Esophagus squamous epithelium (tissue), 4 donors: ENCODE data around the gene SHISA4.

Experiments
- POLR2A ChIP-seq, 4 donors: fragments of 450-650 bp; IDR thresholded peaks; one replicate each; pipeline ENCODE4 v1.6.1; 2017; ENCODE audit warnings: antibody characterized with exemption in 4 of 4, mild to moderate bottlenecking in 4 of 4, moderate library complexity in 3 of 4
- TF ChIP-seq, protein P1 (sequence below), 6 experiments: fragments of 450-650 bp in 4 of 6; fragments of 200-600 bp in 2 of 6; sonication (generic) in 2 of 6; IDR thresholded peaks; one replicate each; pipeline ENCODE4 v1.5.1; 2016 to 2019; ENCODE audit warnings: antibody characterized with exemption in 6 of 6, mild to moderate bottlenecking in 4 of 6, moderate library complexity in 4 of 6

- TF ChIP-seq, protein P1, sequence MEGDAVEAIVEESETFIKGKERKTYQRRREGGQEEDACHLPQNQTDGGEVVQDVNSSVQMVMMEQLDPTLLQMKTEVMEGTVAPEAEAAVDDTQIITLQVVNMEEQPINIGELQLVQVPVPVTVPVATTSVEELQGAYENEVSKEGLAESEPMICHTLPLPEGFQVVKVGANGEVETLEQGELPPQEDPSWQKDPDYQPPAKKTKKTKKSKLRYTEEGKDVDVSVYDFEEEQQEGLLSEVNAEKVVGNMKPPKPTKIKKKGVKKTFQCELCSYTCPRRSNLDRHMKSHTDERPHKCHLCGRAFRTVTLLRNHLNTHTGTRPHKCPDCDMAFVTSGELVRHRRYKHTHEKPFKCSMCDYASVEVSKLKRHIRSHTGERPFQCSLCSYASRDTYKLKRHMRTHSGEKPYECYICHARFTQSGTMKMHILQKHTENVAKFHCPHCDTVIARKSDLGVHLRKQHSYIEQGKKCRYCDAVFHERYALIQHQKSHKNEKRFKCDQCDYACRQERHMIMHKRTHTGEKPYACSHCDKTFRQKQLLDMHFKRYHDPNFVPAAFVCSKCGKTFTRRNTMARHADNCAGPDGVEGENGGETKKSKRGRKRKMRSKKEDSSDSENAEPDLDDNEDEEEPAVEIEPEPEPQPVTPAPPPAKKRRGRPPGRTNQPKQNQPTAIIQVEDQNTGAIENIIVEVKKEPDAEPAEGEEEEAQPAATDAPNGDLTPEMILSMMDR (IDR thresholded peaks at IDR 0.05), result peak in 1 of 6 experiments; percentile 33
- no peak for TF ChIP-seq POLR2A (IDR thresholded peaks at IDR 0.05)
Observed at GRCh38 chr1:201876148-201876818, 12.4 kb upstream of the SHISA4 start.
